ENCODE measurements around the gene PLCB4.

Gene PLCB4

GRCh38 chr20:9052136-9052535, 16.8 kb upstream of the PLCB4 start:
- no peak overlapping the region for H3K4me3 ChIP-seq (ENCODE audit: low read depth, low read length)
- H3K27ac ChIP-seq = no peak overlapping the region
- H3K27me3 ChIP-seq (ENCODE audit: control insufficient read depth, insufficient read depth, low read length) = no peaks in the 10 kb centered on the region
- H2AFZ ChIP-seq = no peak overlapping the region
- no peak overlapping the region for H3K9ac ChIP-seq
- TF ChIP-seq CTCF (IDR thresholded peaks at IDR 0.05) = no peak
- no peaks in the 10 kb centered on the region for H3K36me3 ChIP-seq (ENCODE audit: control insufficient read depth, insufficient read depth, low read length)
- no peaks in the 10 kb centered on the region for H3K79me2 ChIP-seq
- H3K4me2 ChIP-seq (ENCODE audit: low read length) = no peak overlapping the region
- H3K4me1 ChIP-seq = no peaks in the 10 kb centered on the region
- H3K9me3 ChIP-seq (ENCODE audit: control insufficient read depth, low read length) = no peaks in the 10 kb centered on the region

GRCh38 chr20:9053108-9053507, 15.8 kb upstream of the PLCB4 start:
- no peak for TF ChIP-seq CTCF (IDR thresholded peaks at IDR 0.05)
- H3K27ac ChIP-seq = no peak overlapping the region
- H3K27me3 ChIP-seq (ENCODE audit: control insufficient read depth, insufficient read depth, low read length) = no peaks in the 10 kb centered on the region
- no peak overlapping the region for H3K4me3 ChIP-seq (ENCODE audit: low read depth, low read length)
- no peak overlapping the region for H3K9ac ChIP-seq
- no peak overlapping the region for H3K4me2 ChIP-seq (ENCODE audit: low read length)
- H3K79me2 ChIP-seq = no peaks in the 10 kb centered on the region
- no peaks in the 10 kb centered on the region for H3K36me3 ChIP-seq (ENCODE audit: control insufficient read depth, insufficient read depth, low read length)
- no peak overlapping the region for H2AFZ ChIP-seq
- no peaks in the 10 kb centered on the region for H3K4me1 ChIP-seq
- H3K9me3 ChIP-seq (ENCODE audit: control insufficient read depth, low read length) = no peaks in the 10 kb centered on the region

- no peaks in the 10 kb centered on the region for H3K79me2 ChIP-seq
These were observed 14.7 kb upstream of the PLCB4 start for GRCh38 chr20:9054176-9054575.

GRCh38 chr20:9059931-9060330, 9.0 kb upstream of the PLCB4 start:
- Histone ChIP-seq H3K9ac (no peak overlapping the region), H3K27ac (no peak overlapping the region), H3K79me2 (no peaks in the 10 kb centered on the region), H3K4me2 (ENCODE audit: low read length) (no peak overlapping the region), H3K27me3 (ENCODE audit: control insufficient read depth, insufficient read depth, low read length) (no peaks in the 10 kb centered on the region), H3K36me3 (ENCODE audit: control insufficient read depth, insufficient read depth, low read length) (no peaks in the 10 kb centered on the region), H2AFZ (no peak overlapping the region), H3K4me3 (ENCODE audit: low read depth, low read length) (no peak overlapping the region), H3K4me1 (no peaks in the 10 kb centered on the region), H3K9me3 (ENCODE audit: control insufficient read depth, low read length) (no peaks in the 10 kb centered on the region)
- no peak for TF ChIP-seq CTCF (IDR thresholded peaks at IDR 0.05)

More at GRCh38 chr20:9054176-9054575, 14.7 kb upstream of the PLCB4 start:
- no peak overlapping the region for H3K9ac ChIP-seq
- H3K4me2 ChIP-seq (ENCODE audit: low read length) = no peak overlapping the region
- TF ChIP-seq CTCF (IDR thresholded peaks at IDR 0.05) = no peak
- H3K27me3 ChIP-seq (ENCODE audit: control insufficient read depth, insufficient read depth, low read length) = no peaks in the 10 kb centered on the region
- H3K36me3 ChIP-seq (ENCODE audit: control insufficient read depth, insufficient read depth, low read length) = no peaks in the 10 kb centered on the region
- H2AFZ ChIP-seq = no peak overlapping the region
- no peaks in the 10 kb centered on the region for H3K9me3 ChIP-seq (ENCODE audit: control insufficient read depth, low read length)
- no peaks in the 10 kb centered on the region for H3K4me1 ChIP-seq
- no peak overlapping the region for H3K27ac ChIP-seq
- H3K4me3 ChIP-seq (ENCODE audit: low read depth, low read length) = no peak overlapping the region

- Histone ChIP-seq H3K4me2 (ENCODE audit: low read length) (no peak overlapping the region), H3K27me3 (ENCODE audit: control insufficient read depth, insufficient read depth, low read length) (no peaks in the 10 kb centered on the region), H3K36me3 (ENCODE audit: control insufficient read depth, insufficient read depth, low read length) (no peaks in the 10 kb centered on the region), H3K79me2 (no peaks in the 10 kb centered on the region), H2AFZ (no peak overlapping the region), H3K27ac (no peak overlapping the region), H3K4me1 (no peaks in the 10 kb centered on the region), H3K9ac (no peak overlapping the region), H3K4me3 (ENCODE audit: low read depth, low read length) (no peak overlapping the region), H3K9me3 (ENCODE audit: control insufficient read depth, low read length) (no peaks in the 10 kb centered on the region)
- TF ChIP-seq CTCF (IDR thresholded peaks at IDR 0.05) = no peak
These were observed 7.5 kb upstream of the PLCB4 start for GRCh38 chr20:9061434-9061833.
